GM12801 (cell line): ENCODE results near the gene ATMIN.

Experiments
- TF ChIP-seq, protein P1 (sequence below): IDR thresholded peaks from one replicate; pipeline ENCODE4 v1.5.1; 2011; ENCODE audit warnings: control low read depth; ENCODE audit not compliant: insufficient read length; ENCODE audit errors: extremely low read depth

The ATMIN gene

DNA sequence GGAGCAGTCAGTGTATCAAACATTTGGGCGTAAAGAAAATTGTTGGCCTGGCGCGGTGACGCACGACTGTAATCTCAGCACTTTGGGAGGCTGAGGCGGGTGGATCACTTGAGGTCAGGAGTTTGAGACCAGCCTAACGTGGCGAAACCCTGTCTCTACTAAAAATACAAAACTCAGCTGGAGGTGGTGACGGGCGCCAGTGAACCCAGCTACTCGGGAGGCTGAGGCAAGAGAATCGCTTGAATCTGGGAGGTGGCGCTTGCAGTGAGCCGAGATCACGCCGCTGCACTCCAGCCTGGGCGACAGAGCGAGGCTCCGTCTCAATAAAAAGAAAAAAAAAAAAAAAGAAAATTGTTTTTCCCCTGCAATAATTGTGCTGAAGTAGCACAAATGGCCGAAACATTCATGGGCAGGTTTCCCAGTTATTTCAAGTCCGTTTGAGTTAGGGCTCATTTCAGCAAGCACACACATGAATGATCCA, 59.2 kb downstream of the ATMIN start:
- TF ChIP-seq, protein P1, sequence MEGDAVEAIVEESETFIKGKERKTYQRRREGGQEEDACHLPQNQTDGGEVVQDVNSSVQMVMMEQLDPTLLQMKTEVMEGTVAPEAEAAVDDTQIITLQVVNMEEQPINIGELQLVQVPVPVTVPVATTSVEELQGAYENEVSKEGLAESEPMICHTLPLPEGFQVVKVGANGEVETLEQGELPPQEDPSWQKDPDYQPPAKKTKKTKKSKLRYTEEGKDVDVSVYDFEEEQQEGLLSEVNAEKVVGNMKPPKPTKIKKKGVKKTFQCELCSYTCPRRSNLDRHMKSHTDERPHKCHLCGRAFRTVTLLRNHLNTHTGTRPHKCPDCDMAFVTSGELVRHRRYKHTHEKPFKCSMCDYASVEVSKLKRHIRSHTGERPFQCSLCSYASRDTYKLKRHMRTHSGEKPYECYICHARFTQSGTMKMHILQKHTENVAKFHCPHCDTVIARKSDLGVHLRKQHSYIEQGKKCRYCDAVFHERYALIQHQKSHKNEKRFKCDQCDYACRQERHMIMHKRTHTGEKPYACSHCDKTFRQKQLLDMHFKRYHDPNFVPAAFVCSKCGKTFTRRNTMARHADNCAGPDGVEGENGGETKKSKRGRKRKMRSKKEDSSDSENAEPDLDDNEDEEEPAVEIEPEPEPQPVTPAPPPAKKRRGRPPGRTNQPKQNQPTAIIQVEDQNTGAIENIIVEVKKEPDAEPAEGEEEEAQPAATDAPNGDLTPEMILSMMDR, result no peak

DNA sequence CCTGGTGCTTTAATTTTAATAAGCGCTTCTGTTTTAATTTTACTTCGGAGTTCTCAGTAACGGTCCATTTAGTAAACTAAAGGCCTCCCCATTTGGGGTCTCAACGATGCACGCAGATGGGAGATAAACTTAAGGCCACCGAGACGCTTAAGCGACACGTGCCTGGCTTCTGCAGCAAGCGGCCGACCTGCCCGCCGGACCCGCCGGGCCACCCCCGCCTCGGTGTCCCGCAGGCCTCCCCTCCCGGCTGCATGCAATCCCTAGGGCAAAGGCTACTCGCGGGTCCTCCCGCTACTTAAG, 60.0 kb downstream of the ATMIN start:
- TF ChIP-seq, protein P1, result no peak

- TF ChIP-seq, protein P1, result no peak
These were observed 60.5 kb downstream of the ATMIN start, which contains the start of gene GCSH for GRCh38 chr16:81095953-81096714. GCSH (minus strand) TSS chr16:81096395; CDS start chr16:81096278, 117 bp downstream.

GRCh38 chr16:81096715-81097208, 61.1 kb downstream of the ATMIN start:
- TF ChIP-seq, protein P1, result no peak
